Measurements from ENCODE around the gene IFITM10. TPM values are rescaled to one million over a fixed set of nuclear protein-coding genes. Genes with fewer than 3 reads are reported as not detected.

Gene IFITM10
- total RNA-seq, 3 donors from 2014 or later = 0.46 to 2.8 (median 1.9) TPM

DNA sequence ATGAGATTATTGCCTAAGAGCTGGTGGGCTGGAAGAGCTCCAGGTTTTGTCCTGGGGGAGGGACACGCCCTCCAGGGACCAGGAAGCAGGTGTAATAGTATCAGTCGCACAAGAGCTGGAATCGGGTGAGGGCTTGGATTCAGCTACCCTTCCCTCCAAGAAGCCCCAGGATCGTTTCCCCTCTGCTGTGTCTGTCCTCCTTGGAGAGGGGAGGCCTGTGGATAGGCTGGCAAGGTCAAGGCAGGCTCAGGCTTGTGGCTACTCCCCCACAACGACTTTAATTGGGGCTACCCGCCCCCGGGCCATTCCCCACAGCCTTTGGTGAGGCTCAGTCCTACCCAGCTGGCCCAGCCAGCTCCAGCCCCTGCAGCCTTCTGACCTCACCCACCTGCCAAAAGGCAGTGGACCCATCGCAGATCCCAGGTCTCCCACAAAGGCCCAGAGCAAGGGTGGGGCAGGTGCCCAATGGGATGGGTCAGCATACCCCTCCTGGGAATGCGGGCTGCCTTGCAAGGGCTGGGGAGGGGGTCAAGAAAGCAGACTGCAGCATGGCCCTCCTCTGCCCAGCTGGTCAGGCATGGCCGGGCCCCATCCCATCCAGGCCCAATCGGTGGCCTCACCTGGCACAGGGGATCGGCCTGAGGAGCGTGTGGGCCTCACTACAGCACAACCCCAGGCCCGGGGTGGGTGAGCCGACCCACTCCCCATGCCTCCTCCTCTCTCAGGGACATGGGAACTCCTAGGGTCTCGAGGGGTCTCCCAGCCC, 12.3 kb upstream of the IFITM10 start:
- TF ChIP-seq, protein P1, sequence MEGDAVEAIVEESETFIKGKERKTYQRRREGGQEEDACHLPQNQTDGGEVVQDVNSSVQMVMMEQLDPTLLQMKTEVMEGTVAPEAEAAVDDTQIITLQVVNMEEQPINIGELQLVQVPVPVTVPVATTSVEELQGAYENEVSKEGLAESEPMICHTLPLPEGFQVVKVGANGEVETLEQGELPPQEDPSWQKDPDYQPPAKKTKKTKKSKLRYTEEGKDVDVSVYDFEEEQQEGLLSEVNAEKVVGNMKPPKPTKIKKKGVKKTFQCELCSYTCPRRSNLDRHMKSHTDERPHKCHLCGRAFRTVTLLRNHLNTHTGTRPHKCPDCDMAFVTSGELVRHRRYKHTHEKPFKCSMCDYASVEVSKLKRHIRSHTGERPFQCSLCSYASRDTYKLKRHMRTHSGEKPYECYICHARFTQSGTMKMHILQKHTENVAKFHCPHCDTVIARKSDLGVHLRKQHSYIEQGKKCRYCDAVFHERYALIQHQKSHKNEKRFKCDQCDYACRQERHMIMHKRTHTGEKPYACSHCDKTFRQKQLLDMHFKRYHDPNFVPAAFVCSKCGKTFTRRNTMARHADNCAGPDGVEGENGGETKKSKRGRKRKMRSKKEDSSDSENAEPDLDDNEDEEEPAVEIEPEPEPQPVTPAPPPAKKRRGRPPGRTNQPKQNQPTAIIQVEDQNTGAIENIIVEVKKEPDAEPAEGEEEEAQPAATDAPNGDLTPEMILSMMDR (IDR thresholded peaks at IDR 0.05) = no peak
- ATAC-seq = peak; percentile 78
- intact Hi-C loops (cut with DNase I, micrococcal nuclease) = loop anchor here in 1 of 2 donors (5.0 kb wide), 1 partner anchor 70 kb away; the partner anchor contains the start of gene SYT8
- DNase-seq = peak; percentile 81 to 91 (median 82)
- Histone ChIP-seq H3K9me3 (no peaks in the 10 kb centered on the region), H3K36me3 (ENCODE audit: low read depth) (no peaks in the 10 kb centered on the region), H3K4me1 (ENCODE audit: low read depth) (peaks cover 31% of the 10 kb centered on the region), H3K4me3 (peak overlapping the region; percentile 97)

DNA sequence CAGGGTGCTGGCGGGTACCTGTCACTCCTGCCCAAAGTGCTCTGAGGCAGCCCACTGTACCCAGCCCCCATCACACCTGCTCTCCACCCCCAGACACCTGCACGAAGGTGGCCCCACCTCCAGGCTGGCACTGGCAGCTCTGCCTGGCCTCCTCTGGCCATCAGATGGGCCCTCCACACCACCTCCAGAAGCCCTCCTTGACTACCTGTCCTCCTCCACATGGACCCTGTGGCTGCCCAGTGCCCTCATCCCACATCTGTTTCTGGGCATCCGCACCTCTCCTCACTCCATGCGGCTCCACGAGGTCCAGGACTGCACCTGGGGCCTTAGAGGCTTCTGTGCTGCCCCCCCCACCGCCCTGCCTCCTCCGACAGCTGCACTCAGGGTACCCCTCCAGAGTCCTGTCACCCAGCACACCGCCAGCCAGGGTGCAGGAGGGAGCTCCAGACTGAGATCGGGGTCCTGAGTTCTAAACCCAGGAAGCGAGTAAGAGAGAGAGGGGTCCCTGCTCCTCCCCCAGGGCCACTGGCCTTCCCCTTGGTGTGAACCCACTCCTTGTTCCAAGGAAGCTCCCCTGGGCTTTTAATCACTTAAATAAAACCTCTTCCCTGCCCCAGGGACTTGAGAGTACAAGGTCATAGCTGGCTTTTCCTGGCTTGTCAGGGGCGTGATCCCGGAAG, 11.6 kb upstream of the IFITM10 start:
- ATAC-seq = no peak
- TF ChIP-seq, protein P1 (IDR thresholded peaks at IDR 0.05) = no peak

DNA sequence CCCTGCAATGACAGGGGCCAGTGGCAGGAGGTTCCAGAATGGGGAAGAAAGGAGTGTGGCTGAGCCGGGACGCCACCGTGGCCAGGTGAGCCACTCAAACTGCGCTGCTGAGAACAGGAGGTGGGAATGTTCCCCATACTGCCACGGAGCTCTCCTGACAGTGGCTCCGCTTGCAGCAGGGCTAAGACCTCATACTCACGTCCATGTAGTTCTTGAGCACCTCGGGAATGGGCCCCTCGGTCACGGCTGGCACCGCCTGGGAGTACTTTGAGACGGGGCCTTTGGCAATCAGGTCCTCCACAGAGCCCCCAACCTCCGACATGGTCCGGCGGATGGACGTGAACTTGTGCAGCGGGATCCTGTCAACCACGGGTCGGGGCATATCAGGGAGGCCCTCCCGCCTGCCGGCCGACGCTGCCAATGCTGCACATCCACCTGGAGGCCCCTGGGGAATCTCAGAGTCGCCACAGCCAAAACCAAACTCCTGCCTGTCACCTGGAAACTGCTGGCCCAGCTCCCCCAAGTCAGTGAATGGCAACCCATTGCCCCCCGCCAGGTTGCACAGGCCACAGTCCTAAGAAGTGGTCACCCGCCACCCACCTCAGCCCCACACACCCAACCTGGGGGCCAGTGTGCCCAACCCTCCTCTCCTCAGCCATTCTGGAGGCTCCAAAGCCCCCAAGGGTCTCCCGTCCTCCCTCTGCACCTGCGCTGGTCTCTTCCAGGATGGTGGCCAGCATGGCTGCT, 10.9 kb upstream of the IFITM10 start:
- H3K36me3 ChIP-seq (ENCODE audit: low read depth) = peaks cover 10% of the 10 kb centered on the region
- H3K4me1 ChIP-seq (ENCODE audit: low read depth) = peaks cover 39% of the 10 kb centered on the region
- no peak overlapping the region for H3K4me3 ChIP-seq
- ATAC-seq (no peak), DNase-seq (peak in 2 of 3 donors; percentile 45 to 63)
- intact Hi-C loops (cut with DNase I, micrococcal nuclease) = loop anchor here in 1 of 2 donors (5.0 kb wide), 1 partner anchor 71 kb away; the partner anchor contains the start of gene SYT8
- no peaks in the 10 kb centered on the region for H3K9me3 ChIP-seq
- TF ChIP-seq, protein P1 (IDR thresholded peaks at IDR 0.05) = no peak

More for the DNA sequence above, 11.6 kb upstream of the IFITM10 start:
- no peaks in the 10 kb centered on the region for H3K9me3 ChIP-seq
- H3K36me3 ChIP-seq (ENCODE audit: low read depth) = peaks cover 7% of the 10 kb centered on the region
- intact Hi-C loops (cut with DNase I, micrococcal nuclease) = loop anchor here in 1 of 2 donors (5.0 kb wide), 1 partner anchor 70 kb away; the partner anchor contains the start of gene SYT8
- DNase-seq = peak in 2 of 3 donors; percentile 49 to 62
- peaks cover 35% of the 10 kb centered on the region for H3K4me1 ChIP-seq (ENCODE audit: low read depth)
- no peak overlapping the region for H3K4me3 ChIP-seq

DNA sequence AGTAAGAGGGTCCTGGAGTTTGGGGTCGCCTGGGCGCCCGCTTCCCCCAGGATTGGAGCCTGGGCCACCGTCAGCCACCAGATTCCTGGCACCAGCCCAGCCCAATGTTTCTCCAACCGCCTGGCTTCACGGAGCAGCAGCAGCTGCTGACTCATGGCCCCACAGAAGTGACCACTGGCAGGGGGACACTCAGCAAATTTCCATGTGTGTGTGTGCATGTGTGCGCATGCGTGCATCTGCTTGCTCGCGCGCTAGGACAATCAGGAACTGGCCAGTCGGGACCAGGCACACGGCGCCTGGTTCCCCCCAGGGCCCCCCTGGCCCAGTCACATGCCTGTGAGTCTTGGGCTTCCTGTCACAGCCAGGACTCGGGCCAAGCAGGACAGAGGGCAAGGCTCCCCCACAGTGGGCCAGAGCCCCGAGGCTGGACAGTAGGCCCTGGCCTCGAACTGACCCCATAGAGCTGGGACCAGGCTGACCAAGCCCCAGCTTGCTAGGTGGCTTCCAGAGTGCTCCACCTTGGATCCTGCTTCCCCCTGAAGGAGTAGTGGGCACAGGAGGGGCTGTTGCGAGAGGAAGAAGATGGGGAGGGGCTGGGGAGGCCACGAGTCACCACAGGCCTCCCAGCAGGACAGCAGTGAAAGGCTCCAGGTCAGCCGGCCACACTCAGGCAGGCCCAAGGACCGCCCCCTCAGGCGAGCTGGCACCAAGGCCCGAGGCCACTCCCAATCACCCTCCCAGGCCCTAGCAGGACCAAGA, 10.1 kb upstream of the IFITM10 start:
- TF ChIP-seq, protein P1 (IDR thresholded peaks at IDR 0.05) = no peak
- DNase-seq = peak; percentile 60 to 87 (median 72)
- H3K36me3 ChIP-seq (ENCODE audit: low read depth) = peaks cover 10% of the 10 kb centered on the region
- no peak overlapping the region for H3K4me3 ChIP-seq
- intact Hi-C loops (cut with DNase I, micrococcal nuclease) = loop anchor here in 1 of 2 donors (5.0 kb wide), 1 partner anchor 72 kb away; the partner anchor contains the start of gene SYT8
- no peak for ATAC-seq
- no peaks in the 10 kb centered on the region for H3K9me3 ChIP-seq
- peaks cover 39% of the 10 kb centered on the region for H3K4me1 ChIP-seq (ENCODE audit: low read depth)
